ENCODE data around the gene HS6ST1.
"Not testable (repeated sequence)": the region's sequence is repeated elsewhere in the genome, so short reads cannot be mapped to it uniquely, and the experiment has no call there.

Gene HS6ST1

DNA sequence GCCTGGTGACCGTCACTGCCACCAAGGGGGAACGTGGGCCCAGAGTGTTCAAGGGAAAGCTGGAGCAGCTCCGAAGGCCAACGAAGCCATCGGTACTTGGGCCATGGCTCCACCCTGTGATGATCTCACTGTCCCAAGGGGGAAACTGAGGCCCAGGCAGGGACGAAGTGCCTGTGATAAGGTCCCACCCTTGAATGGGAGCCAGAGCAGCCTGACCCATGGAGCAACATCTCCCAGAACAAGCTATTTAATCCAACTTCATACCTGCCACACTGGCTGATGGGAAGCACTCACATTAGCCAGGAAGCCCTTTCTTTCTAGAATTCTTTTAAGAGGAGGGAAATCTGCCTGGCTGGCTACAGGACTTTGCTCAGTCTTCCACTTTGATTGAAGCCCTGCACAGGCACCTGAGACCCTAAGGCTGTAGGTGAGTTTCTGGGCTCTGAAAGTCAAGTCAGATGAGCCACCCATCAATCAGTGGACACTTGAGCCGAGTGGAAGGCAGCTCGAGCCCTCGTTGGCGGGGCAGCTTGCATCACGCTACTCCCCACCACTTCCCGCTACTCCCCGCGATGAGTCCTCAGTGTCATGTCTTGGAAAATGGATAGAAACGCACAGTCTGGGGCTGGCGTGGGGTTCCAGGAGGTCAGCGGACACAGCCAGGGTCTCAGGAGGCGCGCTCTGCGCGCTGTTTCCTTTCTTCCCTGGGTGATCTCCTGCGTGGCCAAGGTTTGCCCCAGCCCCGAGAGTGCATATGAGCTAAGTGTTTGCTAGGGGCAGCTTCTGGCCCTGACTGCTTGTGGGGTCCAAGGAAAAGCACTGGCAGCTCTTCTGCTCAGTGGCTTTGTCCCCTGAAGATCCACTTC lies 2.5 kb upstream of the HS6ST1 start:
- DNase-seq = no peak

DNA sequence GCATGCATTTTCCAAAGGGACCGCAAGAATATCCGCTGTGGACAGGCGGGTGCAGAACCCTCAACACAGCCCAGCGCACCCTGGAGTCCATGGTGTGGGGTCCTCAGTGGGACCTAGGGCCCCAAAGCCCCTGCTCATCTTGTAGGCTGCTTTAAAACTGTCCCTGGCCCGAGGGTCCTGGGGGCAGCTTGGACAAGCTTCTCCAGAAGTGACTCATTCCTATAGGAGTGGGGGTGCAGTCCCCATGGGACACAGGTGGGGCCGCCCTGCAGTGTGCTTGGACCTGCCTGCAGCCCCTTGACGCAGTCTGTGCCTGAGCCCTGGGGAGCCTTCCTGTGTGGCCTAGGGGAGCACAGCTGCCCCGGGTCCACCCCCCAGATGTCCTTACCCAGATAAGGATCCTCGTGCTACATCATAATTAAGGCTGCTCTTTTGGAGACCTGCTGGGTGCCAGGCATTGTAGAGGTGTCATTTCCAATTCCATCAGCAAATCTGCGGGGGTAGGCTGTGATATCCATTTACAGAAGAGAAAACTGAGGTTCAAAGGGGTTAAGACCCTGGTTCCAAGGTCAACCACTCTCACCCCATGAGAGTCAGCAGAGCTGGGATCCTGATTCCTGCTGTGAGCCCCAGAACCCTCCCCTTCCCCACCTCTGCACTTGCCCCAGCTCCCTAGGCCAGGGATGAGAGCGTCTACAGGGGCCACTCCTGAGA lies 1.7 kb upstream of the HS6ST1 start:
- DNase-seq = no peak

DNA sequence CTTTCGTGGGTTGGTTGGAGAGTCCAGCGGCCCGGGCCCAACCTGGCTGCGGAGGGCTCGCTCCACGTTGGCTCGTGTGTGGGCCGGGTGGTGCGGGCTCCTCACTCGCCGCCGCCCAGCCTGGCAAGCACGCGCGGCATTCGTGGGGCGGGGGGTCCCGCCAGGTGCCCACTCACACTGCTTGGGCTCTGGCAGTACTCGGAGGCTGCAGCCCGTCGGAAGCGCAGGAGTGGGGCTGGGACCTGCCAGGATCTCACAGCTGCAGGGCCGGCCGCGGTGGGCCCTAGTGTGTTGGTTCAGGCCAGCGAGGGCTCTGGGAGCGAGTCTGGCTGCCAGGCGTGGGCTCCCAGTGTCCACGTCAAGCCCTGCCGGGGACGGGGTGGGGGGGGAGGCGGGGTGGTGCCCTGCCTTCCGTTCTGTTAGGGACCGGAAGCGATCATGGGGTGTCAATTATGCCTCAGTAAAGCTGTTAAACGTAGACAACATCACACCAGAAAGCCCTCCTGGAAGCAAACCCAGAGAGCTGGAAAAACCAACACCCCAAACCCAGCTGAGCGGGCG lies 1.0 kb upstream of the HS6ST1 start:
- no peak for DNase-seq

DNA sequence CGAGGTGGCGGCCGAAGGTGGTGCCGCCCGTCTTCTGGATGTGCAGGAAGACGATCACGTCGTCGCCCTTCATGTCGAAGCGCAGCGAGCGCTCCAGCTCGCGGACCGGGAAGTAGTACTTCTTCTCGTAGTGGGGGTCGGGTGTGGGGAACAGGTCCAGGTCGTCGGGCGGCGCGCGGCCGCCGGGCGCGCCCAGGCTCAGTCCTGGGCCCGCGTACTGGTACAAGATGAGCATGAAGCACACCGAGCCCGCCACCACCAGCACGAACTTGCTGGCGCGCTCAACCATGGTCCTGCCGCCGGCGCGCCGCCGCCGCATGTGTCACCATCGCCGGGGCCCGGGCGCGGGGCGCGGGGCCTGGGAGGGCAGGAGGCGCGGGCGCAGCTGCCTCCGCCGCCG lies 423 bp downstream of the HS6ST1 start:
- DNase-seq = not testable (repeated sequence)

DNA sequence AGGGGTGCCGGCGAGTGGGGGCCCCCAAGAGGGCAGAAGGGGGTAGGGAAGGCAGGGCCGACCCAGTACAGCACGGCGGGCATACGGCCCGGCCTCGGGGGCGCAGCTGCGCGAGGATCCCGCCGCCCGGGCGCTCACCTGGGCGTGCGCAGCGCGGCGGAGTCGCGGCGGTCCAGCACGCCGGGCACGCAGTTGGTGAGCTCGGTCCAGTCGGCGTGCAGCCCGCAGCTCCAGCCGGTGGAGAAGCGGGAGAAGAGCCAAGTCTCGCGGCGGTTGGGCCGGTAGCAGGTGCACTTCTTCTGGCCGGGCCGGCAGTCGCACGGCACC lies 806 bp downstream of the HS6ST1 start:
- DNase-seq = not testable (repeated sequence)

DNA sequence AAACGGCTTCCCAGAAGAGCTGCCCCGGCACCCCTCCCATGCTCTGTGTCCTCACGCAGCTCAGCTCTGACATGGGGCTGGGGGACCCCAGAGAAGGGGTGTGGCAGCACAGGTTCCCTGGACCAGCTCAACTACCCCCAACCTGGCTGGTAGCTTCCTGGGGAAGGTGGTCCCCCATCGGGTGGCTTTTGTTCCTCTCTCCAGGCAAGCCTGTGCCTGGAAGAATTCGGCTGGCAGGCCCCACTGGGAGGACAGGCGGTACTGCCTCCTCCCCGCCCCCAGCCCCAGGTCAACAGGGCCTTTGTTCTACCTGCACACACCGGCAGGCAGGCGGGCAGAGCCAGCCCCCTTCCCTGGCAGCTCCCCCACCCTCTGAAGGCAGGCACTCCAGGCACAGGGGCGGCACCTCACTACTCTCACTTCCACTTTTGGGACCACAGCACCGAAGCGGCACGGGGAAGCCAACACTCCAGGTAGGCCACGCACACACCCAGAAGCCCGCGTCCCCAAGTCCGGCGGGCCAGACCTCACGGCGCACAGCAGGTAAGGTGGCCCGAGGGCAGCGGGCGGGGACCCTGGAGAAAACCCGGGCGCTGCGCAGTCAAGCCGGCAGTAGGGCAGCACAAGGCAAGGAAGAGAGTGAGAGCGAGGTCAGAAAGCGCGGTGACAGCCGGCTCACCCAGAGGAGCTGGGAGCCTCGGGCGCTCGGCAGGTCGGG lies 1.3 kb downstream of the HS6ST1 start:
- no peak for DNase-seq

DNA sequence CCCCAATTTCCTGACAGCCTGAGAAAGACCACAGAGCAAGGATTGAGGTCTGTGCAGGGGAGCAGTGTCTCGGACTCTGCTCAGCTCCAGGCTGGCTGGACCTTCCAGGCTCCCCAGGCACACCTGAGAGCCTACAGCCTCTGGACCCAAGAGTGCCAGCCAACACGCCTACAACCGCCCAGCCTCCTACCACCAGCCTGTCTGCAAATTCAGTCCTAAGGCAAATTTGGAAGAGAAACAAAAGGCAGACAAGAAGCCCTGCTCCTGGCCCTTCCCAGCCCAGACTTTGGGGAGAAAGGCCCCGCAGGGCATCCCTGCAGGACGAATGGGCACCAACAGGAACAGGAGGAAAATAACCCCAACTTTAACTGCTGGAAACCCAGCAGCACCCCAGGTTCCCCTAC lies 1.9 kb downstream of the HS6ST1 start:
- no peak for DNase-seq

DNA sequence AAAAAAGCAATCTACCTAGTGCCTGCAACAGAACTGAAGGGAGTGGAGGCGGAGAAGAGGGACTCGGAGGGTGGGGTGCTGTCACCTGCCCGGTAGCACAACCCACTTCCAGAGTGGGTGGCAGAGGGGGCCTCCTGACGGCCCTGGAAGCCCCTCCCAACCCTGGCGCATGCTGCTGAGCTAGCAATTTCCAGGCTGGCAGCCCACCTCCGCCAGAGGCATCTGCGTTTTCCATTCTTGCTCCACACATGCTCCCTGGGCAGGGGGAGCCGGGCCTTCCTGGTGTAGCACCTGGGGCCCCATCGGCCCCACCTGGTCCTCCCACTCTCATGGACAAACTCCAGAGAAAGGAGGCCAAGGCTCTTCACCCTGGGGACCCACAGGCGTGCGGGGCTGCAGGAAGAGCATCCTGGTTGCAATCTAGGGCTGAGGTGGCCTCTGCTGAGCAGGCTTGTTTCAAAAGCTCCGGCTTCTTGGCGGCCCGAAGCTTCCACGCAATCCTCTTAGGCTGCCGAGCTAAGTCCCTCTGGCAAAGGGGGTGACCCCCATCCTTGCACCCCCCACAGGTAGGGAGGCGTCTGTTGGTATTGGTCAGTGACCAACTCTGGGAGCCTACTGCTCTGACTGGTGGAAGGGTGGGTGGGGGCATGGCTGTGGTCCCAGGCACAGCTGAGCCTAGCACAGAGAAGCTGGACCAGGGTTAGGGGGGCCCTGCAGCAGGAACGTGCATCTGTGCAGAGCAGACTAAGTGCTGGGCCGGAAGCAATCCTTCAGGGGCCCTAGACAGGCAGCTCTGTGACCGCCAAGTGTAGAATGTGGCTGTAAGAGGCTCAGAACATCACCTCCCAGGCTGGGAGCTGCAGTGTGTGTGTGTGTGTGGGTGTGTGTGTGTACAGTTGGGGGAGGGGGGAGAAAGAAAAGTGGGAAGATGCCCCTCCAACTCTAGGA lies 2.6 kb downstream of the HS6ST1 start:
- no peak for DNase-seq

DNA sequence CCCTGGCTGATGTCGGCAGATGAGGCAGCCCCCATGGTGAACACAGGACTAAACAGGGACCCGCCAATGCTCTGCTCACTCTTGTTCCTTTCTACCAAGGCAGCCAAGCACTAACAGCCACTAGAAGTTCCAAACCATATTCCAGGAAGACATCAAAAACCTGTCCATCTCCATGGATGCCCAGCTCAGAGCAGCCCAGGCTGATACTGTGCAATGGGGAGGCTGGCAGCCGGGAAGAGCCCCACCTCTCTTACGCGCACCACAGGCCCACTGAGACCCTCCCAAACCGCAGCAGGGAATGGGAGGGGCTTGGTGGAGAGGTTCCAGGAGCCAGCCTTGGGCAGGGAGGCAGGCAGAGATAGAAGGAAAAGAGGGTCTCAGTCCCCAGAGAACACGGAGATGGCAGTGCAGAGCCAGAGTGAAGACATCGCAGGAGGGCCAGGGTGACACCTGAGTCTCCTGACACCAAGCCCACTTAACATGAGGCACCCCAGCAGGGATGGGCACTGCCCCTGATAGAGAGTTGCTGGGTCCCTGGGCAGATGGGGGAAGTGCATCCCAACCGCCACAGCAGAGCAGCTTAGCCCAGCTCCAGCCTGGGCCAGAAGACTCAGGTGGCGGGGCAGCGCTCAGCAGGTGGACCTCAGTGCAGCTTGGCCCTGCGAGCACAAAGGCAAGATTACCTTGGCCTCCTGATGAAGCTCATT lies 3.4 kb downstream of the HS6ST1 start:
- DNase-seq = no peak

DNA sequence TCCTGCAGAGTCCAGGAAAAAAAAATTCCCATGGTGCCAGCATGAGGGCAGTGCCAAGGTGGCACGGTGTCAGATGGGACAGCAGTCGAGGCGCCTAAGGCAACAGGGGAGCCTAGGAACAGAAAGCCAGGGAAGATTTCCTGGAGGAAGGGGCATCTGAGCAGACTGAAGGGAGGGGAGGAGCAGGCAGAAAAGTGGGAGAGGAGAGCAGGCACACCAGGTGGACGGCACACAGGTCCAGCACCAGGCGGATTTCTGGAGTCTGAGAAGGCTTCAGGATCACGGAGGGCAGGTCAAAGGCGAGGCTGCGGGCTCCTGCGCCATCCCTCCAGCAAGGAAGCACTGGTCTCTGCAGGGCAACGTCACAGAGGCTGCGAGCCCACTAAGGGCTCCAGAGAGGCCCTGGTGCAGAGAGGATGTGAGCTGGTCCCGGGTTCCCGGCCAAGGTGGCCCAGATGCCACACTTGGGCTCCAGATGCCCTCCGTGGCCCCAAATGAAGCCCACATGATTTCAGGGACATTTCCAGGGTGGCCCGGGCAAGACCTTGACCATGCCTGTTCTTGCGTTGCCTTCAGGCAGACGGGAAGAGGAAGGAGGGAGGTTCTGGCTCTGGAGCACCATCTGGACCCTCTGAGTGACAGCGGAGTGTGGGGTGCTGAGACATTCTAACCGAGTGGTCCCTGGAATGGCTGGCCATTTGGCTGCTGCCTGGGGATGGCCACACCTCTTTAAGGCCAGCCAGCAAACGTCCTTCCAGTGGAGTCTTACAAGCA lies 4.1 kb downstream of the HS6ST1 start:
- no peak for DNase-seq

DNA sequence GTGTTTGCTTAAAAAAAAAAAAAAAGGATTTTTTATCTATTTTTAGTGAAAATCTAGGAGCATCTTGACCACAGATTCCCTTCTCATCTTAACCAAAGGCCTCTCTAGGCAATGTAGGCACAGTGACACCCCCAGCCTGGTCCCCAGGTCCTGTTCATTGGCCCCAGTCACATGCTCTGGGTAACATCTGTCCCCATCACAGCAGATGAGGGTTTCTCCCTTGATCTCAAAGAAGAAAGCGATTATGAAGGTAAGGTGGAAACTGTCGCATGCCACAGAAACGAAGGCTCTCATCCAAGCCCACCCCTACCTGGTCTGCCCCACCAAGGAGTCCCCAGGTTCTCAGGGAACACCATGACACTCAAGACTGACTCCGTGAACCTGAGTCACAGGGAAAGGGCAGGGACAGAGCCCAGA lies 4.7 kb downstream of the HS6ST1 start:
- no peak for DNase-seq

DNA sequence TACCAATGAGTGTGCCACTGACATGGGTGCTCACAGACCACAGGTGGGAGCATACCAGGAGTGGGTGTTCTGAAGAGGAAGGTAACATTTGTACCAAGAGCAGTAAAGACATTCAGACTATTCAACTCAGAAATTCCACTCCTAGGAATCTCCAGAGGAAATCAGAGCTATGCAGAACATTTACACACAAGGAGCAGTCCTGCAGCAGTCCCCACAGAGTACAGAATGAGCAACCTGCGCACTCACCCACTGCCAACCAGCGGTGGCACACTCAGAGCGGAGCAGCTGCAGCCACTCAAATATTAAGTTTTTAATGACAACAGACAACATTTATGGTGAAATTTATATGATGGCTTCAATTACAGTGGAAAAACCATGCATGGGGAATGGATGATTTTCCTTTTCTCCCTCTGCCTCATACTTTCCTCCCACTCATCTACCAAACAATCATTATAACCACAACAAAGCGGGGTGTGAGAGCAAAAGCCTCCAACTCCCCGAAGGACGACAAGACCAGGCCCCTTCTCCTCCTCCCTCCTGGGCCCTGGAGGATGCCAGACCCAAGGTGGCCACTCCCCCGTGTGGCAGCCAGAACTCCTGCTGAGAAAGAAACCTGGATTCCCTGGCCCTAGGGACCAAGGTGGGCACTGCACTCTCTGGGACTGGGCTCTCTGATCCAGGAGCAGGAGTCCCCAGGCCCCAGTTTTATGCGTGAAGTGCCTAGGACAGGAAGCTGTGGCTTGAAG lies 5.4 kb downstream of the HS6ST1 start:
- no peak for DNase-seq

DNA sequence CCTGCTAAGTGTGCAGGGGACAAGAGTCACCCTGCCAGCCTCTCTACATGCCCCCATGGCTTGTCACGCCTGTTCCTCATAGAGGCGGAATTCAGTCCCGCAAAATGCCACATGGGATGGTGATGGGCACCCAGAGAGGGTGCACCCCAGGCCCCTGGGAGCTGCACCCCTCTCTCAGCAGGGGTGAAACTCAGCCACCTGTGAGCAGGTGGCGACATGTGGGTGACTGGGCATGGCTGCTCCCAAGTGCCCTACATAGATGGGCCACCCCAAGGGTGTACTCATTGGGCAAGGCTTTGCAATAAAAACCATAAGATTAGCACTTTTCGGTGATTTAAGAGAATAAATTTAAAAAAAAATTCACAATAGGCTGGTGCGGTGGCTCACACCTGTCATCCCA lies 6.3 kb downstream of the HS6ST1 start:
- DNase-seq = no peak

DNA sequence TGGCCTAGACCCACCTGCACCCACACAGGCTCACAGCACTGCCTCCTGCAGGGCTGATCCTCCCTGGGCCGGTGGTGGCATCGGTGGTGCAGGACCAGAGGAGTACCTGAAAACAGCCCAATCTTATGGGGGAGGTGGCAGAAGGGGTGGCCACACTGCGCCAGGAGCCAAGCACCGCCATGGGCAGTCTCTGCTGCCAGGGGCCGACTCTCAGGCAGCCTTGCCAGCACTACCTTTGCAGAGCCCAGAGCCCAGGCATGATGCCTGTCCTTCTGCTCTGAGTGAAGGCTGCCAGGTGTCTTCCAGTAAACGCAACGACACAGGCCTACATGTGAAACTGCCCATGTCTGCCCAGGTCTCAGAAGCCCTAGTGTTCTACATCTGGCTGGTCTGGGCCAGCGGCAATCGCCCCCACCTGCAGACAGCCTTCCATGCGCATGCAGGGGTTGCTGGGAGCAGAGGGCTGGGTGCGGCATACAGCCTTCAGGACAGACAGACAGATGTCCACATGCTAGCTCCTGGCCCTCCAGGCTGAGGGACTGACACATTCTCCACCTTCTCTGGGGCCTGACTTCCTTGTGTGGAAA lies 6.8 kb downstream of the HS6ST1 start:
- no peak for DNase-seq

DNA sequence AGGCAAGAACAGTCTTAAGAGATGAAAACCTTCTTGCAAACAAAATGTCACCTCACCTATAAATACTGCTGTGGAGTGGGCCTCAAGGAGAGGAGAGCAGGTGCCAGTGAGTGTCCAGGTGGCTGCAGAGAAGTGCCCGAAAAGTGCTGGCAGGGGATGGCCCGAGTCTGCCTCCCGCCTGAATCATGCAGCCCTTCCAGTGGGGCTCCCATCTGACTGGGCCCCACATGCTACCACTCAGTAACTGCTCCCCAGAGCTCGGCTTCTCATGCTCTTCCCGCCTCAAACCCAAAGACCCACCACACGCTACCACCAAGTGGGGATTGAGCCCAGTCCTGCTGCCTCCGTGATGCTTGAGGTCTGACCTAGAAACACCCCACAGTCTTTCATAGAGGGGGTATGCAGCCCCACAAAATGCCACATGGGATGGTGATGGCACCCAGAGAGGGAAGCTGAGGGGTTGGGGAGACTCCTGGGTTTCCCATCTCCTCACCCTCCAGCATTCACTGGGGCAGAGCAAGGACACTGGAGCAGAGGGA lies 7.4 kb downstream of the HS6ST1 start:
- no peak for DNase-seq

DNA sequence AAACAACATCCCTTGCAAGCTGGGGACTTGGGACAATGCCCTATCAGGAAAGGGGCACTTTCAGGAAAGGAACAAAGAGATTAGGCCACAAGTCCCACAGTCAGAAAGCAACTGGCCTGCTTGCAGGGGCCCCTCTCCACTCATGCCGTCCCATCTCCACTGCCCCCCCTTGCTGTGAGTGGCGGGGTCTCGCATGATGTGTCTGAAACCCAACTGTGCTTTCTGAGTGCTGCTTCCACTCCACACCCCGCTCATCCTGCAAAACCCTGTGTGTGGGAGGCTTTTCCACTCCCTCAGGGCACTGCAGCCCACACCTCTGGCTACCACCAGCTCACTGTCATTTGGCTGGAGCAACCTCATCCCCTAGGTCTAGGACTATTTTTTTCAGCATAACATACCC lies 7.9 kb downstream of the HS6ST1 start:
- no peak for DNase-seq

DNA sequence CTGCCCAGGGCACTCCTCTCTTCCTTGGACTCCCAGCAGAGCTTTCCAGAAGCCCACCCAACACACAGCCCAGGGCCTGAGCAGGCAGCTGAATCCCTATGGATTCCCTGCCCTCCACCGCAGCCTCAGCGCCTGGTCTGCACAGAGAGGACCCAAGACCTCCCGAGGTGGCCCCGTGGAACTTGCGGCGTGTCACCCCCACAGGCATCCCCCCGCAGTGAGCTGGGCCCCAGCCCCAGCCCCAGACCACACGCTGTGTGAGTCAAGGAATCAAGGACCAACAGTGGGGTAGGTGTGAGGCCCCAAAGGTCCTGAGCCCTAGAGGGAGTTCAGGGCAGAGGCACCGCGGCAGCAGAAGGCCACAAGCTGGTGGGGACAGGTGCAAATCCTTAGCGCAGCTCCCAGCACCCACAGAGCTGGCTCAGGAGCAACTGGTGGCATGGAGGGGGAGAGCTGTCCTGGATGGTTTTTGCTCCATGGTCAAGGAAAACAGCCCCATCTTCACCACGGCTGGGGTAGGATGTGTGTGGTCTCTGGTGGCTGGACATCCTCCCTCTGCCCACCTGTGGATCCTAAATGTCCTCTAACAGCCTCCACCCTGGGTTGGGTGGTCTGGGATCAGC lies 8.5 kb downstream of the HS6ST1 start:
- no peak for DNase-seq

DNA sequence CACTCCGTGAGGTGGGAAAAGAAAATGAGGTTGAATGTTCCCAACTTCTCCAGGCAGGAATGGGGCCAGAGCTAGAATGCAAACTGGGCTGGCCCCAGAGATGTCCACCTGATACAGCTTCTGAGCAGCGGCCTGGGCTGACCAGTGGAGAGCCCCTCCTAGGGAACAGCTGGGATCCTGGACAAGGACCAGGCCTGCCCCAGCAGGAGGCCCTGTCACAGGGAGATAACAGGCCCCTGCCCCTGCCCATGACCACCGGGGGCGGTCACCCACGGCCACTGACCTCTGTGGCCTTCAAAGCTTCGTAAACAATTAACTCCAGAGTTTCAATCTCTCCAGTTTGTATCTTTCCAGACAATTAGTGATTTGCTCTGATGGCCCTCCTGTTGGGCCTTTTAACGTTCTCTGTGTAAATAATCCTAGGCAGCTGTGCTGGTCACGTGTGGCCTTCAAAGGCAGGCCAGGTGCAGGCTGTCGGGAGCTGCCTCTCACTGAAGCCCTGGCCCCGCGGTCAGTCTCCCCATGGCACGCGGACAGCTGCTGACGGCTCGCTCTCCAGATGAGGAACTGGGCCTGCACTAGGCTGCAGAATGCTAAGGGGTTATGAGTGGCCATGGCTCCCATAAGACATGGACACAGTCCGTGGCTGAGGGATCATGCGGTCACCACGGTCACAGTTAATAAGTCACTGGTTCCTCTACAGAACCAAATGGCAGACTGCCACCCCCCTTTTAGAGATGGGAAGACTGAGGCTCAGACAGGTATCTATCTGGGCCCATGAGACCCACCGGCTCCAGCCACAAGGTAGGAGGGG lies 9.2 kb downstream of the HS6ST1 start:
- DNase-seq = no peak
